Hepatocyte (in vitro differentiated cells): ENCODE measurements around the gene LRRC9. TPM values are rescaled to one million over a fixed set of nuclear protein-coding genes. Genes with fewer than 3 reads are reported as not detected.
"Not testable (repeated sequence)": the region's sequence is repeated elsewhere in the genome, so short reads cannot be mapped to it uniquely, and the experiment has no call there.

Experiments used
- DNase-seq: peaks from one replicate; pipeline ENCODE4 v3.0.0-alpha.2; 2016; ENCODE audit warnings: low spot score
- H2AFZ ChIP-seq: fragments of 200-600 bp; sonication (generic); 2 replicates; pipeline ENCODE4 v1.6.0; 2016; ENCODE audit warnings: antibody characterized with exemption, mild to moderate bottlenecking
- H3K27ac ChIP-seq: fragments of 200-600 bp; sonication (generic); 2 replicates; pipeline ENCODE4 v1.5.1; 2016; ENCODE audit warnings: mild to moderate bottlenecking
- H3K27me3 ChIP-seq: fragments of 200-600 bp; sonication (generic); 2 replicates; pipeline ENCODE4 v1.6.1; 2016
- H3K36me3 ChIP-seq: fragments of 200-600 bp; sonication (generic); replicated peaks from 2 replicates; pipeline ENCODE4 v1.5.1; 2016; ENCODE audit warnings: low read depth; ENCODE audit not compliant: insufficient read depth
- H3K4me1 ChIP-seq: fragments of 200-600 bp; sonication (generic); 2 replicates; pipeline ENCODE4 v1.5.1; 2016; ENCODE audit warnings: mild to moderate bottlenecking, moderate library complexity; ENCODE audit not compliant: insufficient read depth
- H3K4me2 ChIP-seq: fragments of 200-600 bp; sonication (generic); 2 replicates; pipeline ENCODE4 v1.6.0; 2016
- H3K4me3 ChIP-seq: fragments of 200-600 bp; sonication (generic); 2 replicates; pipeline ENCODE4 v1.5.1; 2016; ENCODE audit warnings: mild to moderate bottlenecking
- H3K79me2 ChIP-seq: fragments of 200-600 bp; sonication (generic); 2 replicates; pipeline ENCODE4 v1.6.0; 2017; ENCODE audit warnings: mild to moderate bottlenecking
- H3K9me2 ChIP-seq: fragments of 200-600 bp; sonication (generic); replicated peaks from 2 replicates; pipeline ENCODE4 v1.6.0; 2017; ENCODE audit warnings: mild to moderate bottlenecking; ENCODE audit not compliant: insufficient read depth
- H3K9me3 ChIP-seq: fragments of 200-600 bp; sonication (generic); 2 replicates; pipeline ENCODE4 v1.5.1; 2016; ENCODE audit warnings: low read depth, mild to moderate bottlenecking
- H4K20me1 ChIP-seq: fragments of 200-600 bp; sonication (generic); 2 replicates; pipeline ENCODE4 v1.6.0; 2016; ENCODE audit warnings: mild to moderate bottlenecking; ENCODE audit not compliant: insufficient read depth, poor library complexity, severe bottlenecking
- EZH2 ChIP-seq: fragments of 200-600 bp; sonication (generic); IDR thresholded peaks from 2 replicates; pipeline ENCODE4 v1.6.1; 2016; ENCODE audit warnings: antibody characterized with exemption, mild to moderate bottlenecking, borderline replicate concordance
- EZH2phosphoT487 ChIP-seq: fragments of 200-600 bp; sonication (generic); IDR thresholded peaks from one replicate; pipeline ENCODE4 v1.6.1; 2018; ENCODE audit warnings: antibody characterized with exemption, mild to moderate bottlenecking, low read depth, moderate library complexity; ENCODE audit not compliant: unreplicated experiment, severe bottlenecking
- WGBS: methylation state at CpG from one replicate; pipeline ENCODE4 v1.1.6; 2016; ENCODE audit warnings: low lambda C conversion rate; ENCODE audit errors: missing lambda C conversion rate; 5-methylcytosine and 5-hydroxymethylcytosine counted together
- polyA plus RNA-seq: library from polyadenylated mRNA; unstranded; fragments of >200 nt; fragmentation: Nextera tagmentation; extraction: Ambion mirVana; gene quantifications from 2 replicates; pipeline ENCODE4 v1.2.1, GENCODE V29; 2016
- total RNA-seq: library from RNA; depleted of rRNA; stranded (reverse); fragments of >200 nt; gene quantifications from 2 replicates; pipeline ENCODE4 v1.2.3, GENCODE V29; 2014
- TF ChIP-seq, protein P1 (sequence below): fragments of 200-600 bp; sonication (generic); IDR thresholded peaks from 2 replicates; pipeline ENCODE4 v1.5.1; 2016; ENCODE audit warnings: antibody characterized with exemption, mild to moderate bottlenecking; ENCODE audit not compliant: poor library complexity

Gene LRRC9
- total and polyA plus RNA-seq, 2 experiments from 2014 or later: 0.13 to 2.1 TPM

GRCh38 chr14:59944909-59945308 is 25.0 kb downstream of the LRRC9 start:
- H4K20me1 ChIP-seq: no peaks in the 10 kb centered on the region
- no peak for TF ChIP-seq EZH2
- TF ChIP-seq, protein P1, sequence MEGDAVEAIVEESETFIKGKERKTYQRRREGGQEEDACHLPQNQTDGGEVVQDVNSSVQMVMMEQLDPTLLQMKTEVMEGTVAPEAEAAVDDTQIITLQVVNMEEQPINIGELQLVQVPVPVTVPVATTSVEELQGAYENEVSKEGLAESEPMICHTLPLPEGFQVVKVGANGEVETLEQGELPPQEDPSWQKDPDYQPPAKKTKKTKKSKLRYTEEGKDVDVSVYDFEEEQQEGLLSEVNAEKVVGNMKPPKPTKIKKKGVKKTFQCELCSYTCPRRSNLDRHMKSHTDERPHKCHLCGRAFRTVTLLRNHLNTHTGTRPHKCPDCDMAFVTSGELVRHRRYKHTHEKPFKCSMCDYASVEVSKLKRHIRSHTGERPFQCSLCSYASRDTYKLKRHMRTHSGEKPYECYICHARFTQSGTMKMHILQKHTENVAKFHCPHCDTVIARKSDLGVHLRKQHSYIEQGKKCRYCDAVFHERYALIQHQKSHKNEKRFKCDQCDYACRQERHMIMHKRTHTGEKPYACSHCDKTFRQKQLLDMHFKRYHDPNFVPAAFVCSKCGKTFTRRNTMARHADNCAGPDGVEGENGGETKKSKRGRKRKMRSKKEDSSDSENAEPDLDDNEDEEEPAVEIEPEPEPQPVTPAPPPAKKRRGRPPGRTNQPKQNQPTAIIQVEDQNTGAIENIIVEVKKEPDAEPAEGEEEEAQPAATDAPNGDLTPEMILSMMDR: no peak
- no peak for TF ChIP-seq EZH2phosphoT487

DNA sequence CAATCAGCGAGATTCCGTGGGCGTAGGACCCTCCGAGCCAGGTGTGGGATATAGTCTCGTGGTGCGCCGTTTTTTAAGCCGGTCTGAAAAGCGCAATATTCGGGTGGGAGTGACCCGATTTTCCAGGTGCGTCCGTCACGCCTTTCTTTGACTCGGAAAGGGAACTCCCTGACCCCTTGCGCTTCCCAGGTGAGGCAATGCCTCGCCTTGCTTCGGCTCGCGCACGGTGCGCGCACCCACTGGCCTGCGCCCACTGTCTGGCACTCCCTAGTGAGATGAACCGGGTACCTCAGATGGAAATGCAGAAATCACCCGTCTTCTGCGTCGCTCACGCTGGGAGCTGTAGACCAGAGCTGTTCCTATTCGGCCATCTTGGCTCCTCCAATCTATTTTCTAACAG is 32.2 kb downstream of the LRRC9 start:
- not testable (repeated sequence) for H3K9me3 ChIP-seq, H3K79me2 ChIP-seq, H3K9me2 ChIP-seq, H3K27me3 ChIP-seq, H4K20me1 ChIP-seq, H3K4me3 ChIP-seq, DNase-seq, H3K4me1 ChIP-seq, H3K36me3 ChIP-seq, H3K27ac ChIP-seq
- H3K4me2 ChIP-seq: peak overlapping the region; percentile 25
- 51% methylated on average over 27 of the region's 30 CpGs for WGBS
- H2AFZ ChIP-seq: peak overlapping the region; percentile 26

More at GRCh38 chr14:59944909-59945308, 25.0 kb downstream of the LRRC9 start:
- Histone ChIP-seq H3K9me3 (no peaks in the 10 kb centered on the region), H2AFZ (no peak overlapping the region), H3K27me3 (no peaks in the 10 kb centered on the region), H3K36me3 (no peaks in the 10 kb centered on the region), H3K4me3 (no peak overlapping the region), H3K4me2 (no peak overlapping the region), H3K79me2 (no peaks in the 10 kb centered on the region), H3K27ac (no peak overlapping the region), H3K9me2 (no peaks in the 10 kb centered on the region), H3K4me1 (no peaks in the 10 kb centered on the region)
- DNase-seq: no peak

DNA sequence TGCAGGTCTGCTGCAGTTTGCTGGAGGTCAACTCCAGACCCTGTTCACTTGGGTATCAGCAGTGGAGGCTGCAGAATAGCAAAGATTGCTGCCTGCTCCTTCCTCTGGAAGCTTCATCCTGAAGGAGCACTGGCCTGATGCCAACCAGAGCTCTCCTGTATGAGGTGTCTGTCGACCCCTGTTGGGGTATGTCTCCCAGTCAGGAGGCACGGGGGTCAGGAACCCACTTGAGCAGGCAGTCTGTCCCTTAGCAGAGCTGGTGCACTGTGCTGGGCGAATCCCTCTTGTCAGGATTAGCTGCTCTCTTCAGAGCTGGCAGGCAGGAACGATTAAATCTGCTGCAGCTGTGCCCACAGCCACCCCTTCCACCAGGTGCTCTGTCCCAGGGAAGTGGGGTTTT is 37.9 kb downstream of the LRRC9 start:
- not testable (repeated sequence) for H3K79me2 ChIP-seq, H3K36me3 ChIP-seq, H3K9me3 ChIP-seq, DNase-seq, H3K4me3 ChIP-seq, H4K20me1 ChIP-seq, H3K4me2 ChIP-seq, H3K27me3 ChIP-seq, H2AFZ ChIP-seq, H3K9me2 ChIP-seq, H3K4me1 ChIP-seq, H3K27ac ChIP-seq
- 92% methylated on average over 4 of the region's 4 CpGs for WGBS

- Histone ChIP-seq H3K27ac (no peak overlapping the region), H3K4me1 (peaks cover 3% of the 10 kb centered on the region), H3K9me3 (no peaks in the 10 kb centered on the region), H3K4me2 (no peak overlapping the region), H3K9me2 (no peaks in the 10 kb centered on the region), H2AFZ (no peak overlapping the region), H3K79me2 (no peaks in the 10 kb centered on the region), H3K4me3 (no peak overlapping the region), H4K20me1 (no peaks in the 10 kb centered on the region), H3K27me3 (no peaks in the 10 kb centered on the region), H3K36me3 (no peaks in the 10 kb centered on the region)
- TF ChIP-seq, protein P1: no peak
- TF ChIP-seq EZH2phosphoT487: no peak
- 75% methylated on average over 3 of the region's 3 CpGs for WGBS
- DNase-seq: no peak
These were observed 39.7 kb downstream of the LRRC9 start for GRCh38 chr14:59959668-59960067.

GRCh38 chr14:59961518-59962062 is 41.6 kb downstream of the LRRC9 start:
- Histone ChIP-seq H3K27me3 (no peaks in the 10 kb centered on the region), H4K20me1 (no peaks in the 10 kb centered on the region), H3K27ac (no peak overlapping the region), H3K4me2 (no peak overlapping the region), H3K79me2 (no peaks in the 10 kb centered on the region), H3K4me1 (peaks cover 5% of the 10 kb centered on the region), H3K9me3 (no peaks in the 10 kb centered on the region), H3K36me3 (no peaks in the 10 kb centered on the region), H3K9me2 (no peaks in the 10 kb centered on the region), H2AFZ (no peak overlapping the region), H3K4me3 (no peak overlapping the region)
- 93% methylated on average over 1 of the region's 1 CpG for WGBS
- TF ChIP-seq EZH2 (no peak), EZH2phosphoT487 (no peak)
- TF ChIP-seq, protein P1: no peak
- DNase-seq: no peak
